Choroid plexus epithelial cell (primary cell): ENCODE measurements around the gene ZNF575.

Source experiments
- DNase-seq: peaks from one replicate; pipeline ENCODE4 v3.0.0-alpha.2; 2010; ENCODE audit warnings: low read depth
- H3K4me3 ChIP-seq: 2 replicates; pipeline ENCODE4 v1.5.1; 2011; ENCODE audit warnings: low read depth, mild to moderate bottlenecking, control low read depth, low read length, moderate library complexity
- CTCF ChIP-seq: conservative IDR thresholded peaks from 2 replicates; pipeline ENCODE4 v1.5.1; 2011; ENCODE audit warnings: low read depth, mild to moderate bottlenecking, control low read depth, inconsistent platforms, low read length, moderate library complexity

Gene ZNF575

GRCh38 chr19:43584484-43584883 is 51.5 kb downstream of the ZNF575 start:
- TF ChIP-seq CTCF: no peak
- DNase-seq: no peak
- H3K4me3 ChIP-seq: no peak overlapping the region
